ENCODE results near the gene CNPY1. TPM values are rescaled to one million over a fixed set of nuclear protein-coding genes. Genes with fewer than 3 reads are reported as not detected.

The CNPY1 gene
- polyA plus RNA-seq, 3 donors = not detected

DNA sequence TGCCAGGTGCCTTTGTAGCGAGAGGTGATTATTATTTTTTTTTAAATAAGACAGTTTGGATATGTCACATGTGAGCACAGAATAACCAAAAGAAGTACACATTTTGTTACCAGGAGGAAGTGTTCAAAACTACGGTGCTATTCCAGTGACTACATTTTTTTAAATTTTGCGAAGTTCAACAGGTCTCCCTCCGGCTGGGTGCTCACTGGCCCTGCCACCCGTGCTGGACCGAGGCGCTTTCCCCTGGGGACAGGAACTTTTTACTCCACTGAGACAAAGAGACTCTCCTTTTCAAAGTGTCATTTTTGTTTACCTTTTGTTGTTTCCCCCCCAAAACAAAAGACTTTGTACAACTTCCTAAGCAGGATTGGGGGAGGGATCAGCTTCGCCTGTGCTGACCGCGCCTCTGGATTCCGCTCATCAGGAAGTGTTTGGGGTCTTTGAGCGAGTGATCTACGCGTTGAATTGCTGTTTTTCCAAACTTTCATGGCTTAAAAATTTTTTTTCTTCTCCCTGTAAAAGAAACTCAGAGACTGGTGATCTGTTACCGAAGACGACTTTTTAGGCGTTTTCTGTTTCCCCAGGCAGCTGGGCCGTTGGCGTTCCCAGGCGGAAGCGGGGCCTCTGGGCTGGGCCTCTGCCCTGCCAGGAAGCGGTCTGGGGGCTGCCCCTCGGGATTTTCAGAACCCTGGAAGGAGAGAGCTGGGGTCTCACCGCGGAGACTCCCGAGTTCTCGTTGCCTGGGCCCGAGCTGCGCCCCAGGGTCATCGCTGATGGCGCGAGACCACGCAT is 81.2 kb downstream of the CNPY1 start:
- DNase-seq (ENCODE audit: extremely low read depth in 1 of 11, low read depth in 9 of 11, low spot score in 4 of 11) = no peak

DNA sequence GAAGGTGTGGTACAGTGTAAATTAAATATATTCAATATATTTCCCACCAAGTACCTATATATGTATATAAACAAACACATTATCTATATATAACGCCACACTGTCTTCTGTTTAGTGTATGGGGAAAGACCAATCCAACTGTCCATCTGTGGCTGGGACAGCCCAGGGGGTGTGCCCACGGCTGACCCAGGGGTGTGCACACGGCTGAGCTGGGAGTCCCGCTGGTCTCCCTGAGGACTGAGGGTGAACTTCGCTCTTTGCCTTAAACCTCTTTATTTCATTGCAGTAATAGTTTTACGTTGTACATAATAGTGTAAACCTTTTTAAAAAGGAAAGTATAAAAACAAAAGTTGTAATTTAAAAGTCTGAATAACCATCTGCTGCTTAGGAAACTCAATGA is 82.2 kb downstream of the CNPY1 start:
- no peak for DNase-seq (ENCODE audit: extremely low read depth in 1 of 11, low read depth in 9 of 11, low spot score in 4 of 11)

GRCh38 chr7:155463114-155463811 is 83.1 kb downstream of the CNPY1 start:
- DNase-seq (ENCODE audit: extremely low read depth in 1 of 11, low read depth in 9 of 11, low spot score in 4 of 11) = no peak

DNA sequence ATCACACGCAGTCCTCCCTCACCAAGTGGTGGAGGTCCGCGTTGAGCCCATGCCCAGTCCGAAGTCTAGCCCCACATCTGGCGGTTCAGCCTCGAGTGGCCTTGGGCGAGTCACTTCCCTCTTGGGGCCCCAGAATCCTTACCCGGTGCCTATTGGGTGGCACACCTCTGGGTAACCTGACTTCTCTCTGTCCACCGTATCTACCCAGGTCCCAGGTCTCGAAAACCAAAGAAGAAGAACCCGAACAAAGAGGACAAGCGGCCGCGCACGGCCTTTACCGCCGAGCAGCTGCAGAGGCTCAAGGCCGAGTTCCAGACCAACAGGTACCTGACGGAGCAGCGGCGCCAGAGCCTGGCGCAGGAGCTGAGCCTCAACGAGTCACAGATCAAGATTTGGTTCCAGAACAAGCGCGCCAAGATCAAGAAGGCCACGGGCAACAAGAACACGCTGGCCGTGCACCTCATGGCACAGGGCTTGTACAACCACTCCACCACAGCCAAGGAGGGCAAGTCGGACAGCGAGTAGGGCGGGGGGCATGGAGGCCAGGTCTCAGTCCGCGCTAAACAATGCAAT is 84.1 kb downstream of the CNPY1 start:
- DNase-seq (ENCODE audit: extremely low read depth in 1 of 11, low read depth in 9 of 11, low spot score in 4 of 11) = no peak

- no peak for DNase-seq (ENCODE audit: extremely low read depth in 1 of 11, low read depth in 9 of 11, low spot score in 4 of 11)
Observed at GRCh38 chr7:155461631-155462030, 84.7 kb downstream of the CNPY1 start.

- DNase-seq (ENCODE audit: extremely low read depth in 1 of 11, low read depth in 9 of 11, low spot score in 4 of 11) = no peak
Observed at GRCh38 chr7:155460926-155461613, 85.3 kb downstream of the CNPY1 start.

GRCh38 chr7:155459700-155460461 is 86.5 kb downstream of the CNPY1 start:
- no peak for DNase-seq (ENCODE audit: extremely low read depth in 1 of 11, low read depth in 9 of 11, low spot score in 4 of 11)

DNA sequence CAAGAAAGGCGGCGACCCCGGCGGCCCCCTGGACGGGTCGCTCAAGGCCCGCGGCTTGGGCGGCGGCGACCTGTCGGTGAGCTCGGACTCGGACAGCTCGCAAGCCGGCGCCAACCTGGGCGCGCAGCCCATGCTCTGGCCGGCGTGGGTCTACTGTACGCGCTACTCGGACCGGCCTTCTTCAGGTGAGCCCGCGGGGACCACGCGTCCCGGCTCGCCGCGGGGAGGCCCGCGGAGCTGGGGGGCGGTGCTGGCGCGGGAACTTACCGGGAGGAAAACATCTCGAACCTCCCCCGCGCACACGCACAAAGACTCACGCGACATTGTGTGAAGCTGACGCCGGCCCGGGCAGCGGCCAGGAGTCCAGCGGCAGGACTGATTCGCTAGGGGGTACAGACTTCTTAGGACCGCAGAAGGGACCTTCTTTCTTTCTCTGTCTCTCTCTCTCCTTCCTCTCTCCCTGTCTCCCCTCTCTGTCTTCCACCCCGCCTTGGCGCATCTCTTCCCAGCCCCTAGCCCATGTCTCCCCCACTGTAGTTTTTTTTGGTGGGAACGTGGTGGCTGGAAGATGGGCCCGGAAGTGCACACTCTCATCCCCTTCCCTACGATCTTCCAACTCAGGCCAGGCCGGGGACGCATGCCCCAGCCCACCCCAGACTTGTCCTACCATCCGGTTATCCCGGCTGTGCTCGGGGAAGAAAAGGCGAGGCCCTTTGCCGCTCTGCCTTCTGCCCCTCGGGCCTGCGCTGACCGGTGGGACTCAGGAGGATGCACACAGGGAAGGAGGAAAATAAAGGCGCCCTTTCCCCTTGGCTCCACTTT is 87.3 kb downstream of the CNPY1 start:
- no peak for DNase-seq (ENCODE audit: extremely low read depth in 1 of 11, low read depth in 9 of 11, low spot score in 4 of 11)

- DNase-seq (ENCODE audit: extremely low read depth in 1 of 11, low read depth in 9 of 11, low spot score in 4 of 11) = no peak
Observed at GRCh38 chr7:155458111-155458877, 88.1 kb downstream of the CNPY1 start, which contains the start of gene EN2. Gene EN2 (plus strand): TSS chr7:155458129. CDS start chr7:155458378, 249 bp downstream.

DNA sequence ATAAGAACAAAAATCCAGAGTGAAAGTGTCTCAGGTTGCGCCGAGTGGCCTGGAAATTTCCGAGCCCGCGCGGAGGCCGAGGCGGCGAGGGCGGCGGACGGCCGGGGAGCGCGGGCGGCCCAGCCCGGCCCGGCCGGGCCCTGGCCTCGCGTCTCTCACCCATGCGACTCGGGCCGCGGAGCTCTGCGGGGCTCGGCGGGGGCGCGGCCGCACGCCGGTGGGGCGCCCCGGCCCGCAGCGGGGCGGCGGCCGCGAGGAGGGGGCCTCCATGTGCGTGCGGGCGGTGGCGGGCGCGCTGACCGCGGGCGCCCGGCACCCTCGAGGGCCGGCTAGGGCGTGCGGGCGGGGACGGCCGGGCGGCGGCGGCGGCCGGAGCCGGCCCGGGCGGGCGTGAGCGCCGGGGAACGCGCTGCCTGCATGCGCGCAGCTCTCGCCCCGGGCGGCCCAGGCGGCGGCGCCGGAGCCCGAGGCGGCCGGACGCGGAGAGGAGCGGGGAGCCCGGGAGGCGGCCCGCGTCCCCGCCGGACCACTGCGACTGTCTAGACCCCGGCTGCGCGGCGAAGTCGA is 88.7 kb downstream of the CNPY1 start:
- DNase-seq (ENCODE audit: extremely low read depth in 1 of 11, low read depth in 9 of 11, low spot score in 4 of 11) = no peak

DNA sequence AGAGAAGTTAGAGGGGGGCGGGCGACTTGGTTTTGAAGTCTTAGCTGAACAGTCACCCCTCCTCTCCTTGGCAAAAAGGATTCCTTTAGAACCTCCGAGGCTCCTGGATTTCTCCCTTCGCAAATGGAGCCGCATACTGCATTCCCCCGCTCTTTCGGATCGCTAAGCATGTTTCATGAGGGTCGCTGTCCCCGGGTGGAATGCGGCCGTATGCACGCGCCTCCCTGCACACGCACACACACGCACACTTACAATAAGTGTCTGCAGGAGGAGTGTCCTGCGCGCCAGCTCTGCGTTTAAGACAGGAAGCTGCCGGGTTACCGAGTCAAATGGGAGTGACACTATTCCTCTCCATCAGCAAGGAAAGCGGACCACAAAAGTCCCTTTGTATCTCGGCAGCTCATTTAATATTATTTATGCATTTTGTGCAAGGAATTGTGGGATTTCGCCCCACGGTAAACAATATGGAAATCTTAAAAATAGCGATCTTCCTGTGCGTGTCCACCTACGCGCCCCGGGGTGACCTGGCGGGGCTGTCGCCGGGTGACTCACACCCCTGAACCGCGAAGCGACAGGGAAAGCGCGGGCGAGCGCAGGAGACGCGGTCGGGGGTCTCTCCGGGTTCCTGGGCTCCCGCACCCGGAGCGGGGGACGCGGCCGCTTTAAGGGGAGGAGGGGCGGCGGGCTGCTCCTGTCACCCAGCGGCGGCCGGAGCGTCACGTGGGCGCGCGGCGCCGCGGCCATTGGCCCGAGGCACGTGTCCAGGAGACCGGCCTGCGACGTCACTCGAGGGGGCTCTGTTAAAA is 89.4 kb downstream of the CNPY1 start:
- DNase-seq (ENCODE audit: extremely low read depth in 1 of 11, low read depth in 9 of 11, low spot score in 4 of 11) = peak in 7 of 11 donors; percentile 44 to 72 (median 67)

DNA sequence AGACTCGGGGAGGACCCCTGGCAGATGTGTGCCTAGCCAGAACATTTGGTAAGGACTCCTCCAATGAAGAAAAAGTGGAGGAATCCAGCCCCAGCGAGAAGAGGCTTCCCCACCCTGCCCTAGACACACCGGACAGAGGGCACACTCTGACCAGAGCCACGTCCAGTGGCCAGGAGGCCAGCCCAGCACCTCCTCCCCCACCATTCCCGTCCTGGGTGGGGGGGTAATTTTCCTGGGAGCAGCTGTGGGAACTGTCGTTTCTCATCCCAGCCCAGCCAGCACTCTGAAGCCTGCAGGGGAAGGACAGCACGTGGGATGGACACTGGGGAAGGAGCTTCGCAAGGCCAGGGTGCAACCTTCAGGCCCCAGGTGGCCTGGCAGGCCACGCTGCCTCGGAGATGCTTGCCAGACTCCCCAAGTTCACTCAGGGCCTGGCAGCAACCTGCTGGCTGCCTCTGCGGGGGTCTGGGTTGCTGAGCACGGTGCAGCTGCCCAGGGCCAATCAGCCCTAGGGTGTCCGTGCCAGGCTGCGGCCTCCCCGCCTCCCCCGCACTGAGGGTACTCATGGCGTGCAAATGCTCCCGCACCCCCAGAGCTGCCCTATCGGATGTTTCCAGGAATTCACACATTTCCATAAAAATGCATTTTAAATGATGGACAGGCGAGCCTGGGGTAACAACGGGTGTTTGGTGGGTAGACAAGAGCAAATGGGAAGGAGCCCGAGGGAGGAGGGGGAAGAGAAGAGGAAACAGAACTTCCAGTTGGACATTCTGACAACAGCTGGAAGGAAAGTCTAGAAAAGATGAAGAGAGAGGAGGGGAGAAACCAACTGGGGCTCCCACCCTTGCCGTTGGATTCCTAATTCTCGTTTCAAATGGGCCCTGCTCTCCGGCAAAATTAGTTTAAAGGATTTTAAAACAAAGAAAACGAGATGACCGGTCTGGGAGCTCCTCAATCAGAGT is 90.3 kb downstream of the CNPY1 start:
- no peak for DNase-seq (ENCODE audit: extremely low read depth in 1 of 11, low read depth in 9 of 11, low spot score in 4 of 11)

- no peak for DNase-seq (ENCODE audit: extremely low read depth in 1 of 11, low read depth in 9 of 11, low spot score in 4 of 11)
Observed at GRCh38 chr7:155455132-155455693, 91.1 kb downstream of the CNPY1 start.

DNA sequence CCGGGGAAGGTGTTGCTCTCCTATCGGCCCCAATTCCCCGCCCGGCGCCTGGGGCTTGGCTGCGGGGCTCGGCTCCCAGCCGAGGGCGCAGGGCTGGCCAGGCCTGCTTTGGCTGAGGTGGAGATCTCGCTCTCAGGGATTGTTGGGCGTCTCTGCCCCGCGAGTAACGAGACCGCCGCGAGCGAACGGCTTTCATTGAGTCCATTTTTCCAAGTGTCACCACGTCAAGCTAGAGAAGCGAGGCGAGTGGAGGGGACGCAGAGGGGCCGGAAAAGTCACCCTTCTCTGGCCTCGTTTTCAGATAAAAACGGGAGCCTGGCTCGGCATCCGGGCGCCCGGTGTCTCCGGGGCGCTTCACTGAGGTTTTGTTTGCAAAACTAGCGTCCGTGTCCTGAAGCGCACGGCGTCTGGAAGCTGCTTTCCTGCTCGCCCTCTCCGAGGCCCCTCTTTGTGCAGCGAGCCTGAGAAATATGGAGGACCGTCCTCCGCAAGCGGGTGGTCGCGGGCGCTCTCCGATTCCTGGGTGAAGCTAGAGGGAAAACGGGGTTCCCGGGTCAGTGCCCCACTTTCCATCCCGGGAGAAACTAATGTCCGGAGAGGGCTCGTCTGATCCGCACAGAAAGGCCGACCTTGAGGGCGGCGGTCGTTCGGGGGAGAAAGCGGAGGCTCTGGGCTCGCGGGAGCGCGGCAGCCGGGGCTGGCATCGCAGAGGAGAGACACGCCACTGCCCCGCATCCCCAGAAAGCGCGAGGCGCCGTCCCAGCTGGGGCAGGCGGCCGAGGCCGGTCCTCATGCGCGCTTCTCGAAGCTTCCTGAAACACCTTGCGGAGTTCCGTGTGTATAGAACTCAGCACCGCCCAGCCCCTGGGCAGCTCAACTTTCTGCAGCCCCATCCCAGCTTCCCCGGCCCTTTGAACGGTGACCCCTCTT is 91.9 kb downstream of the CNPY1 start:
- no peak for DNase-seq (ENCODE audit: extremely low read depth in 1 of 11, low read depth in 9 of 11, low spot score in 4 of 11)

All from renal cortex interstitium (tissue), 11 donors.